ENCODE data around the gene ZNF784.
"Not testable (repeated sequence)": the region's sequence is repeated elsewhere in the genome, so short reads cannot be mapped to it uniquely, and the experiment has no call there.

The ZNF784 gene

DNA sequence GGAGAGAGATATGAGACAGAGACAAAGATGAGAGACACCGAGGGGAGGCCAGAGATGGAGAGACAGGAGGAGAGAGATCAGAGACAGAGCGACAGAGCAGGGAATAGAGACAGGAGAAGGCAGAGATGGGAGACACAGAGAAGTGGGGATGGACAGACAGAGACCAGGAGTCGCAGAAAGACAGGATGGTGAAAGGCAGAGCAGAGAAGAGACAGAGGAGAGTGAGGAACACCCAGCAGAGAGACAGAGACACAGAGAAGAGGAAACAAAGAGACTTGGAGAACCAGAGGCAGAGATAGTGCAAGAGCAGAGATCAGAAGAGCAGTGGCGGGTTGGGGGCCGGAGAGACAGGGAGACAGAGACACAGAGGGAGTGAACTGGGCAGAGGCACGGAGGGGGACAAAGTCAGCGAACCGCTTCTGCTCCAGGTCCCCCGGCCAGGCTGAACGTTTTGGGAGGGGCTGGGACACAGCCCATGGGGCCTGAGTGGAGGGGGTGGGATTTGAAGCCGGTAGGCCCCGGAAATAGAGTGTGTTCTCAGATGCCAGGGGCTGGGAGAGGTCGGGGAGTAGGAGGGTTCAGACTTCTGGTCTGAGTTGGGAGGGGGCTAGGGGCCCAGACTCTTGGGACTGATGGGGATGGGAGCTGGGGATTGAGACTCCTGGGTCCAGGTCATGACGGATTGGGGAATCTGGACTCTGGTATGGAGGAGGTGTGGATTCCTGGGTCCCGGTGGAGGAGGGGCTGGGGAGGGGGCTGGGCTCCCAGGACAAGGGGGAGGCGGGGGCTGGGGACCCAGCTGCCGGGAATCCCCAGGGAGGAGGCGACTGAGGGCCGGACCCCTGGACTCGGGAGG, 44.4 kb downstream of the ZNF784 start:
- no peaks in the 10 kb centered on the region for H3K27me3 ChIP-seq (replicated peaks)
- H3K27ac ChIP-seq, result peak overlapping the region; percentile 77
- H3K36me3 ChIP-seq (replicated peaks), result peaks cover 14% of the 10 kb centered on the region
- TF ChIP-seq CTCF (IDR thresholded peaks at IDR 0.05; ENCODE audit: low read depth, low read length, missing control alignments), result no peak
- in situ Hi-C loops (cut with HindIII; ENCODE audit: low pct_ligation_motif_present, low sequenced_read_pairs), result no loop called here
- H3K4me3 ChIP-seq (ENCODE audit: low read depth, low read length), result peak overlapping the region; percentile 94
- DNase-seq, result no peak

- Histone ChIP-seq H3K27ac (no peak overlapping the region), H3K27me3 (replicated peaks) (no peaks in the 10 kb centered on the region)
- DNase-seq, result no peak
Observed at GRCh38 chr19:55578761-55579747, 45.3 kb downstream of the ZNF784 start.

GRCh38 chr19:55578031-55578760, 46.2 kb downstream of the ZNF784 start:
- no peak overlapping the region for H3K4me3 ChIP-seq (ENCODE audit: low read depth, low read length)
- TF ChIP-seq CTCF (IDR thresholded peaks at IDR 0.05; ENCODE audit: low read depth, low read length, missing control alignments), result no peak
- peaks cover 14% of the 10 kb centered on the region for H3K36me3 ChIP-seq (replicated peaks)
- DNase-seq, result no peak
- H3K27me3 ChIP-seq (replicated peaks), result no peaks in the 10 kb centered on the region
- in situ Hi-C loops (cut with HindIII; ENCODE audit: low pct_ligation_motif_present, low sequenced_read_pairs), result no loop called here
- no peak overlapping the region for H3K27ac ChIP-seq

More at GRCh38 chr19:55578761-55579747, 45.3 kb downstream of the ZNF784 start:
- TF ChIP-seq CTCF (IDR thresholded peaks at IDR 0.05; ENCODE audit: low read depth, low read length, missing control alignments), result no peak
- peaks cover 14% of the 10 kb centered on the region for H3K36me3 ChIP-seq (replicated peaks)
- in situ Hi-C loops (cut with HindIII; ENCODE audit: low pct_ligation_motif_present, low sequenced_read_pairs), result no loop called here
- H3K4me3 ChIP-seq (ENCODE audit: low read depth, low read length), result peak overlapping the region; percentile 94

DNA sequence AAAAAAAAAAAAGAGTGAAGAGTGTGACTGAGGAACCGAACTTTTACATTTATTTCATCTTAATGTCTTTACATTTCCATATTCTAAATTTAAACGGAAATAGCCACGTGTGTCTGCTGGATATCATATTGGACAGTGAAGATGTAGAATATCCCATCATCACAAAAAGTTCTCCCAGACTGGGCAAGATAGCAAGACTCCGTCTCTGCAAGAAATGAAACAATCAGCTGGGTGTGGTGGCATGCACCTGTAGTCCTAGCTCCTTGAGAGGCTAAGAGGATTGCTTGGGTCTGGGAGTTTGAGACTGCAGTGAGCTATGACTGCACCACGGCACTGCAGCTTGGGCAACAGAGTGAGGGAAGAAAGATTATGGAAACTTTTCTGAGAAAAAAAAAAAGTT, 47.6 kb downstream of the ZNF784 start:
- in situ Hi-C loops (cut with HindIII; ENCODE audit: low pct_ligation_motif_present, low sequenced_read_pairs), result no loop called here
- Histone ChIP-seq H3K27me3 (replicated peaks) (no peaks in the 10 kb centered on the region), H3K27ac (no peak overlapping the region), H3K36me3 (replicated peaks) (peaks cover 14% of the 10 kb centered on the region), H3K4me3 (ENCODE audit: low read depth, low read length) (no peak overlapping the region)
- no peak for TF ChIP-seq CTCF (IDR thresholded peaks at IDR 0.05; ENCODE audit: low read depth, low read length, missing control alignments)
- no peak for DNase-seq

DNA sequence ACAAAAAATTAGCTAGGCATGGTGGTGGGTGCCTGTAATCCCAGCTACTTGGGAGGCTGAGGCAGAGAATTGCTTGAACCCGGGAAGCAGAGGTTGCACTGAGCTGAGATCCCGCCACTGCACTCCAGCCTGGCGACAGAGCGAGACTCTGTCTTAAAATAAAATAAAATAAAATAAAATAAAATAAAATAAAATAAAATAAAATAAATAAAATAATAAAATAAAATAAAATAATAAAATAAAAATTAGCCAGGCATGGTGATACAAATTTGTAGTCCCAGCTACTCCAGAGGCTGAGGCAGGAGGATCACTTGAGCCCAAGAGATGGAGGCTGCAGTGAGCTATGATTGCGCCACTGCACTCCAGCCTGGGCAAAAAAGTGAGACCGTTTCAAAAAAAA, 50.4 kb downstream of the ZNF784 start:
- H3K4me3 ChIP-seq (ENCODE audit: low read depth, low read length); H3K27me3 ChIP-seq (replicated peaks); DNase-seq; in situ Hi-C loops (cut with HindIII; ENCODE audit: low pct_ligation_motif_present, low sequenced_read_pairs); H3K27ac ChIP-seq: not testable (repeated sequence)
- peaks cover 14% of the 10 kb centered on the region for H3K36me3 ChIP-seq (replicated peaks)

Data from brain microvascular endothelial cell (primary cell).